Breast epithelium (tissue), 3 donors: ENCODE measurements around the gene USP20.
A peak's percentile ranks its signal among the peaks of the same experiment; 100 is the strongest.

Experiments used
- CTCF ChIP-seq, 3 donors: fragments of 450-650 bp; IDR thresholded peaks; one replicate each; pipeline ENCODE4 v1.5.1; 2016 to 2017; ENCODE audit warnings: antibody characterized with exemption in 3 of 3, mild to moderate bottlenecking in 3 of 3, moderate library complexity in 3 of 3
- POLR2A ChIP-seq: fragments of 450-650 bp; IDR thresholded peaks from one replicate; pipeline ENCODE4 v1.6.1; 2016; ENCODE audit warnings: antibody characterized with exemption, mild to moderate bottlenecking, moderate library complexity

- no peak for TF ChIP-seq CTCF (IDR thresholded peaks at IDR 0.05)
- peak; percentile 24 for TF ChIP-seq POLR2A
These were observed 11.2 kb upstream of the USP20 start, which contains the start of gene TOR1A for GRCh38 chr9:129823935-129824601.
